Neural cell (in vitro differentiated cells): ENCODE results near the gene JMJD8.
"Not testable (repeated sequence)": the region's sequence is repeated elsewhere in the genome, so short reads cannot be mapped to it uniquely, and the experiment has no call there.

Source experiments
- EZH2 ChIP-seq: fragments of 200-600, 300-800 bp; shearing (Covaris generic), sonication (generic); IDR thresholded peaks from 2 replicates; pipeline ENCODE4 v1.6.1; 2014; ENCODE audit warnings: antibody characterized with exemption, low read length, borderline replicate concordance, mild to moderate bottlenecking; ENCODE audit not compliant: insufficient read depth, poor library complexity, severe bottlenecking
- POLR2AphosphoS5 ChIP-seq: IDR thresholded peaks from 2 replicates; pipeline ENCODE4 v1.6.1; 2012
- RAD21 ChIP-seq: fragments of 450-650 bp; conservative IDR thresholded peaks from 2 replicates; pipeline ENCODE4 v1.6.1; 2014; ENCODE audit warnings: antibody characterized with exemption, mild to moderate bottlenecking, moderate library complexity
- TAF1 ChIP-seq: IDR thresholded peaks from 2 replicates; pipeline ENCODE4 v1.6.1; 2012; ENCODE audit warnings: low read depth
- TF ChIP-seq, protein P1 (sequence below): fragments of 450-650 bp; IDR thresholded peaks from 2 replicates; pipeline ENCODE4 v1.5.1; 2014; ENCODE audit warnings: antibody characterized with exemption, mild to moderate bottlenecking, moderate library complexity; ENCODE audit not compliant: poor library complexity, severe bottlenecking
- TF ChIP-seq, protein P2 (sequence below): IDR thresholded peaks from 2 replicates; pipeline ENCODE4 v1.6.1; 2012; ENCODE audit warnings: borderline replicate concordance

DNA sequence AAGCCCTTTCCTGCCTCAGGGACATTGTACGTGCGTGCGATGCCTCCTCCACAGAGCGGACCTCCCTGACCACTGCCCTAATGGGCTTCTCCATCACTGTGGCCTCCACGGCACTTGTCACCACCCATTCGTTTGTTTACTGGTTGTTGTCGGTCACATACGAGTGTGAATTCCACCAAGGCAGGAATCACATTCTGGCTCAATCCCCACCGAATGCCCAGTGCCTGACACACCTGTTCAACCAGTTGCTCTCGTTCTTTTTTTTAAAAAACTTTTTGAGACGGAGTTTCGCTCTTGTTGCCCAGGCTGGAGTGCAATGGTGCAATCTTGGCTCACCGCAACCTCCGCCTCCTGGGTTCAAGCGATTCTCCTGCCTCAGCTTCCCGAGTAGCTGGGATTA is 7.1 kb upstream of the JMJD8 start:
- TF ChIP-seq, protein P1, sequence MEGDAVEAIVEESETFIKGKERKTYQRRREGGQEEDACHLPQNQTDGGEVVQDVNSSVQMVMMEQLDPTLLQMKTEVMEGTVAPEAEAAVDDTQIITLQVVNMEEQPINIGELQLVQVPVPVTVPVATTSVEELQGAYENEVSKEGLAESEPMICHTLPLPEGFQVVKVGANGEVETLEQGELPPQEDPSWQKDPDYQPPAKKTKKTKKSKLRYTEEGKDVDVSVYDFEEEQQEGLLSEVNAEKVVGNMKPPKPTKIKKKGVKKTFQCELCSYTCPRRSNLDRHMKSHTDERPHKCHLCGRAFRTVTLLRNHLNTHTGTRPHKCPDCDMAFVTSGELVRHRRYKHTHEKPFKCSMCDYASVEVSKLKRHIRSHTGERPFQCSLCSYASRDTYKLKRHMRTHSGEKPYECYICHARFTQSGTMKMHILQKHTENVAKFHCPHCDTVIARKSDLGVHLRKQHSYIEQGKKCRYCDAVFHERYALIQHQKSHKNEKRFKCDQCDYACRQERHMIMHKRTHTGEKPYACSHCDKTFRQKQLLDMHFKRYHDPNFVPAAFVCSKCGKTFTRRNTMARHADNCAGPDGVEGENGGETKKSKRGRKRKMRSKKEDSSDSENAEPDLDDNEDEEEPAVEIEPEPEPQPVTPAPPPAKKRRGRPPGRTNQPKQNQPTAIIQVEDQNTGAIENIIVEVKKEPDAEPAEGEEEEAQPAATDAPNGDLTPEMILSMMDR: not testable (repeated sequence)
- not testable (repeated sequence) for TF ChIP-seq EZH2, POLR2AphosphoS5, RAD21, TAF1
- TF ChIP-seq, protein P2, sequence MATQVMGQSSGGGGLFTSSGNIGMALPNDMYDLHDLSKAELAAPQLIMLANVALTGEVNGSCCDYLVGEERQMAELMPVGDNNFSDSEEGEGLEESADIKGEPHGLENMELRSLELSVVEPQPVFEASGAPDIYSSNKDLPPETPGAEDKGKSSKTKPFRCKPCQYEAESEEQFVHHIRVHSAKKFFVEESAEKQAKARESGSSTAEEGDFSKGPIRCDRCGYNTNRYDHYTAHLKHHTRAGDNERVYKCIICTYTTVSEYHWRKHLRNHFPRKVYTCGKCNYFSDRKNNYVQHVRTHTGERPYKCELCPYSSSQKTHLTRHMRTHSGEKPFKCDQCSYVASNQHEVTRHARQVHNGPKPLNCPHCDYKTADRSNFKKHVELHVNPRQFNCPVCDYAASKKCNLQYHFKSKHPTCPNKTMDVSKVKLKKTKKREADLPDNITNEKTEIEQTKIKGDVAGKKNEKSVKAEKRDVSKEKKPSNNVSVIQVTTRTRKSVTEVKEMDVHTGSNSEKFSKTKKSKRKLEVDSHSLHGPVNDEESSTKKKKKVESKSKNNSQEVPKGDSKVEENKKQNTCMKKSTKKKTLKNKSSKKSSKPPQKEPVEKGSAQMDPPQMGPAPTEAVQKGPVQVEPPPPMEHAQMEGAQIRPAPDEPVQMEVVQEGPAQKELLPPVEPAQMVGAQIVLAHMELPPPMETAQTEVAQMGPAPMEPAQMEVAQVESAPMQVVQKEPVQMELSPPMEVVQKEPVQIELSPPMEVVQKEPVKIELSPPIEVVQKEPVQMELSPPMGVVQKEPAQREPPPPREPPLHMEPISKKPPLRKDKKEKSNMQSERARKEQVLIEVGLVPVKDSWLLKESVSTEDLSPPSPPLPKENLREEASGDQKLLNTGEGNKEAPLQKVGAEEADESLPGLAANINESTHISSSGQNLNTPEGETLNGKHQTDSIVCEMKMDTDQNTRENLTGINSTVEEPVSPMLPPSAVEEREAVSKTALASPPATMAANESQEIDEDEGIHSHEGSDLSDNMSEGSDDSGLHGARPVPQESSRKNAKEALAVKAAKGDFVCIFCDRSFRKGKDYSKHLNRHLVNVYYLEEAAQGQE: not testable (repeated sequence)
